Dermis blood vessel endothelial cell (primary cell): ENCODE measurements around the gene RMDN3. TPM values are rescaled to one million over a fixed set of nuclear protein-coding genes. Genes with fewer than 3 reads are reported as not detected.

Experiments used
- DNase-seq: peaks from one replicate; pipeline ENCODE4 v3.0.0; 2010
- total RNA-seq: library from RNA; depleted of rRNA; stranded (reverse); fragments of >200 nt; gene quantifications from 2 replicates; pipeline ENCODE4 v1.2.3, GENCODE V29; 2014

The RMDN3 gene
- total RNA-seq, 1 donor from 2014 or later, result 46.1 TPM

DNA sequence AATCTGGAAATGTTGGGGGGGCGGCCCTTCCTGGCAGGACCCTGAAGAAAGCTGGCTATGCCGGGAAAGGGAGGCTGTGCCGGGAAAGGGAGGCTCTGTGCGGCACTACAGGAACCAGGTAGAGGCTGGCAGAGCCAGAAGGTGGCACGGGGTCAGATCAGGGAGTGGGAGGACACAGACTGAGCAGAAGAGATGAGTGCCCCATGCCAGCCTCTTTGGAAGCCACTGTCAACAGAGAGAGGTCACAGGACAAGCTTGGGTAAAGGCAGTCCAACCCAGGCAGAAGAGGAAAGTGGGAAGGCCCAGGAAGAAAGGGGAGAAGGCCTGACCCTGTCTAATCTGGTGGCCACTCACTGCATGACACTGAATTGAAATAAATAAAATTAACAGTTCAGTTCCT is 16.2 kb upstream of the RMDN3 start:
- DNase-seq, result no peak

DNA sequence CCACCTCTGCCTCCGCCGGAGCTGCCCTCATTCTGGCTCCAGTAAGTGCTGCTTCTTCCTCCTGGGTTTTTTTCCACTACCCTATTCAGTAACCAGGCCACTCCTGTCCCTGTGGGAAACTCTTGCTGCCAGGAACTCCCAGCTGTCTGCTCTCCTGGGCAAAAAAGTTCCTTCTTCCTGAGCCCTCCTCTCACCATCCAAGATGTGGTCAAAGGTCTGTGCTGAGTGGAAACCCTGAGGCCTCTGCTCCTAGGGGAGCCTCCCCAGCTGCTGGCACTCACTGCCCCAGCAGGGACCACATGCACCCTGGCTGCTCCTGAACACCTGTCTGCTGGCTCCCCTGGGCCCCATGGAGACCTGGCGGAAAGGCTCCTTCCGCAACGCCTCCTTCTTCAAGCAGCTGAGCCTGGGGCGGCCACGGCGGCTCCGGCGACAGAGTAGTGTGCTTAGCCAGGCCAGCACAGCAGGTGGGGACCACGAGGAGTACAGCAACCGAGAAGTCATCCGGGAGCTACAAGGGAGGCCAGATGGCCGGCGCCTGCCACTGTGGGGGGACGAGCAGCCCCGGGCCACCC is 15.2 kb upstream of the RMDN3 start:
- DNase-seq, result peak; percentile 35

DNA sequence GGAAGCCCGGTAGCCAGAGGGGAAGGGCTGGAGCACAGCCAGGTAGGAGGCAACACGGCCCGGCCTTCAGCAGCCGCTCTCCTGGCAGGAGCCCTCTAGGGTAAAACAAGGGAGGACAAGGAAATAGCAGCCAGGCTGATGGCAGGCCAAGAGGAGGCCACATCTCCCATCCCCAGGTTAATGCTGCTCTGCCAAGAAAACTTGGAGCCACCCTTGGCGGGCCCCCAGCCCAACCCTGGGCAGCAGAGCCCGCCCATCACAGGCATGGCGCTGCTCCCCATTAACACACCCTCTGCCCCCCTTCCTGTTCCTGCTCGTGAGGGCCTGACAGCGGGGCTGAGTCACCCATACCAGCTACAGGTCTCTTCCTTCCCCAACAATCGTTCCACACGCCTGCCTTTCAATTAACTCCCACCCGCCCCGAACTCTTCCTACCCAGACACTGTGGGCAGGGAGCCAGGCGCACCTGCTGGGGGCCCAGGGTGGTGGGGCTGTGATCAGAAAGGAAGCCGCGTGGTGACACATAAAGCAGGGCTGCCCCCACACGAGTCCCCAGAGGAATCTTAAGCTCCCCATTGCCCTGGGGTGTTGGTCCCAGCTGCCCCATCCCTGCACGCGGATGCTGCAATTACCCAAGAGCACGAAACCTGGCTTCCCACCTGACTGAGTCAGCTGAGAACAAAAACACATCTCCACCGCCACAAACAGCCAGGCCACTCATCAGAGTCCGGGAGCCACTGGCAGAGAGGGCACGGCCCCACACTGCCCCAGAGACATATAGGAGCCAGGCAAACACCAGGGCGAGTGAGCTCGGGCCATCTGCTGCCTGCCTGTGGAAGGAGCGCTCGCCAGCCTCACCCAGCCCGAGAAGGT is 14.5 kb upstream of the RMDN3 start, which contains the start of gene C15orf62:
C15orf62 (plus strand) TSS at position 707 of the 873 bp plus-strand sequence. CDS start 516 bp downstream, outside the sequence.
- peak; percentile 77 for DNase-seq

GRCh38 chr15:40768521-40769273 is 13.6 kb upstream of the RMDN3 start:
- DNase-seq, result peak; percentile 45

- DNase-seq, result no peak
These were observed 12.9 kb upstream of the RMDN3 start for GRCh38 chr15:40767838-40768500.

DNA sequence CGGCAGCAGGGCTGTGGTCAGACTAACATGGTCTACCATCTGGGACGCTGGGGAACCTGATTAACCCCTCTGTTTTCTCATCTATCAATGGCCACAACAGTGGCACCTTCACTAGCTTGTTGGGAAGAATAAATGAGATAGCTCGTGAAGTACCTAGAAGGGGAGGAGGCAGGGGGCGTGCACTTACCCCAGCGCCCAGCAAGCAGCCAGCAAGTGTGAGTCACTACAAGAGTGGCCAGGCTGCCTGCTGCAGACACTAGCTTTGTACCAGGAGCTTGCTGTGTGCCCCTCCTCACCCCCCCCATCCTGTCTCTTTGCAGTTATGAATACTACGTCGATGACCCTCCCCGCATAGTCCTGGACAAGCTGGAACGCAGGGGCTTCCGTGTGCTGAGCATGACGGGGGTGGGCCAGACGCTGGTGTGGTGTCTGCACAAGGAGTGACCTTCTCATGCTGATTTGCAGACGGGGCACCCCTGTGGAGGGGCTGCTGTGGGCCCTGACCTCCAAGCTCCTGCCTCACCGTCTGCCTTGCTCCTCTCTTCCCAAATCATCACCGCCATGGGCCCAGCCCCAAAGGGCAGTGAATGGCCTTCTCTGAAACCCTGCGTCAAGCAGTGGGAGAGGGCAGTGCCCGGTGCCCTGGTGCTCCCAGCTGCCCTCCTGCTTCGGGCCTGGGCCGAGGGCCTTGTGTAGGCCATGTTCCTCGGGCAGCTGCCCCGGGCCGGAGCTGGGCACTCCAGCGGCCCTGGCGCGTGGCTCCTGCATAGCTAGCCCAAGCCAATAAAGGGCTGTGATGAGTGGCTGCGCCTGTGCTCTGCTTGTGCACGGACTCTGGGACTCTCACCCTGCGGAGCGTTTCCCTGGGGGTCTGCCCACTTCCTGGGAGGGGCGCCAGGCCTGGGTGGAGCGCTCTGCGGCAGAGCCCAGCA is 12.1 kb upstream of the RMDN3 start:
- DNase-seq, result peak; percentile 51

DNA sequence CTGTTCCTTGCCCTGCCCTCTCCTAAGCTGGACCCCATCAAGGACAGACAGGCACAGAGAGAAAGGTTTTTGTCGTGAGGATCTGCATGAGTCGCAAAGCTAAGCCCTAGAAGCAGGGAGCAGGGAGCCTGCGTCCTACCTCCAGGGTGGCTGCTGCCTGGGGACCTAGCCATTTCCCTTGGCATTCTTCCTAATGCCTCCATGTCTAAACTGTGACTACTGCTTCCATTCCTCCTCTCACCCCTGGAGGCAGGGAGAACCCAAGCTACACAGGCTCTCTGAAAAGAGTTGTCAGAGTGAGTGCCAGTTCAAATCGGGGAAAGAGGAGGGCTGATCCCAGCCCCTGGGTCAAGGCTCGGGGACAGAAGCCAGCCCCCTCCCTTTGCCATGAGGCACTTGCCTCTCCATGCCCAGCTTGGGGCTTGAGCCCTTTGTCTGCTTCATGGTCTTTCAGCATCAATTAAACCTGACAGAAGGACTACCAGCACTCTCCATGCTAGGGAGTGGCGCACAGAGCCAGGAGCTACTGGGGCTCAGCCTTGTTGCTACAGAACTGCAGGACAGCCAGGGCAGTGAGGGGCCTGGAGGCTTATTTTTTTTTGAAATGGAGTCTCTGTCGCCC is 11.3 kb upstream of the RMDN3 start:
- DNase-seq, result no peak

DNA sequence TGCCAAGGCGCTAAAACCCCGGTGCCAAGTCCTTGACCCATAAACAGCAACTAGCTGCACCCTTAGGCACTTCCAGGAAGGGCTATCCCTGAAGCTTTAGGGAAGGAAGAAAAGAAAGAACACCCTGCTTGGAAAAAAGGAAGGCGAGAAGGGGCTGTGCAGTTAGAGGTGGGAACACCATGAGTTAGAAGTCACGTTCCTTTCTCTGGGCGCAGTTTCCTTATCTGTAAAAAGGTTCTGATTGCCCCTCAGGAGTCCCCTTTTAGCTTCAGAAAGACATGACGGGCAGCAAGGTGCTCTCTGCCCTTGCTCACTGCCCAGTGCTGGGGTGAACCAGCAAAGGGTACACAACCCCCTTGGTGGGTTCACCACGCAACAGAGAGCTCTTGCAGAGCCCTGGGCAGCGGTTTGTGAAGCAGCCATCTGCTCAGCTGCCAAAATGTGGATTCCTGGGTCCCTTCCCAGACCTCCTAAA is 9.6 kb upstream of the RMDN3 start:
- DNase-seq, result no peak

DNA sequence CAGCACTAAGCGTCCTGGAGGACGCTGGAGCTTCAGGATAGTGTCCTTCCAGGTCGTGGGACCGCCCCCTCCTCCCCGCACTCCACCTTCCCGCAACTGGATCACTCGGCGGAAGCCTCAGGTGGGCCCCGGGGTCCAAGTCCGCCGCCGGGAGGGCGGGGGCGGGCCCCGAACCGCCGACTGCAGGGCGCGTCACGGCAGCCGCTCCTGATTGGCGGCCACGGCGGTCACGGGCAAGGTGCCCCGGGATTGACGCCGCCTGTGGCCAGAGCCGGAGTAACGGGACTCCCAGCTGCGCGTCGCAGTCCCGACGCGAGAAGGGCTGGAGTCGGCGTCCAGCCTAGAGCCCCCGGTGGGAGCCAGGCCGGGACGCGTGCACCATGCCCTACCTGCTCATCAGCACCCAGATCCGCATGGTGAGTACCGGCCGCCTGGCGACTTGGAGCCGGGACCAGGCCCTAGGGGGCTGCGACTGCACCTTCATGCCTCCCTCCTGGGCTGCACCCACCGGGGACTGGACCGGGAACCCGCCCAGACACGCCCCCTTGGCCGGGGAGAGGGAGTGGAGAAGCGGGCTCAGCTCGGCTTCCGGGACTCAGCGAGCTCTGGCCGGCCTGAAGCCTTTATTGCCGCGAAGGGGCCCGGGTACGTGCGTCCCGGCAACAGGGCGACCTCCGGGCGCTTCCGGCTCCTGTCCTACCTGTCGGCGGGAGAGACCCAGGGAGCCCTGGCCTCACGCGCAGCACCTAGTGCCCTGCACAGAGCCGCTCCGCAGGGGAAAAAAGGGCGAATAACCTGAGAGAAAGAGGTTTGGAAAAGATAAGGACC is 9.0 kb upstream of the RMDN3 start, which contains the start of gene GCHFR:
GCHFR (plus strand) TSS at position 268 of the 828 bp plus-strand sequence; CDS start at position 381, 113 bp downstream.
- peak; percentile 79 for DNase-seq

- DNase-seq, result peak; percentile 71
These were observed 8.1 kb upstream of the RMDN3 start for GRCh38 chr15:40762919-40763800.

DNA sequence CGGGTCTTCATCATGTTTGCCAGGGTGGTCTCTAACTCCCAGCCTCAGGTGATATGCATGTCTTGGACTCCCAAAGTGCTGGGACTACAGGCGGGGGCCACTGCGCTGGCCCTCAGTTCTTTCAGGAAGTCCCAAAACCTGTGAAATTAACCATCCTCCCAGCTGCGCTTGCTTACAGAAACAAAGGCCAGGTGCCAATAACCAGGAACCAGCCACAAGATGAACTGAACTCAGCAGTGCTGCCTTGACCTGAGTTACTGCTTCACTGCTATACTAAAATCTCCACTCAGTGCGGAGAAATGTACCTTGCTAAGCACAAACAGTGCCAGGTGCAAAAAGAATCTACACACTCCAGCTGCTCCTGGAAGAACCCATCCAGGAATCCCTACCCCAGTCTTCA is 4.9 kb upstream of the RMDN3 start:
- DNase-seq, result no peak

GRCh38 chr15:40756938-40757337 is 1.9 kb upstream of the RMDN3 start:
- DNase-seq, result no peak

- no peak for DNase-seq
These were observed 756 bp upstream of the RMDN3 start for GRCh38 chr15:40755812-40756208.

DNA sequence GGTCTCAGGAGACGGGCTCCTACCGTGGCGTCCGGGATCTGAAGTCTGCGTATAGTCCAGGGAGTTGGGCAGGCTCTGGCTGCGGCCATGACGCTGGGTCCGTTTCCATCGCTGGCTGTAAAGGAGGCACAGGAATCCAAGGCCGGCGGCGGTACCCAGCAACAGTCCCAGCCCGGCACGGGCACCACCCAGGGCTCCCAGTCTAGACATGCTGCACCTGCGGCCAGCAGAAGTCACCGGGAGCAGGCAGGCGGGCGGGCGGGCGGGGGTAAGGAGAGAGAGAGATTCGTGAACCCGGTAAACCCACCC is 526 bp downstream of the RMDN3 start:
- DNase-seq, result peak; percentile 54

DNA sequence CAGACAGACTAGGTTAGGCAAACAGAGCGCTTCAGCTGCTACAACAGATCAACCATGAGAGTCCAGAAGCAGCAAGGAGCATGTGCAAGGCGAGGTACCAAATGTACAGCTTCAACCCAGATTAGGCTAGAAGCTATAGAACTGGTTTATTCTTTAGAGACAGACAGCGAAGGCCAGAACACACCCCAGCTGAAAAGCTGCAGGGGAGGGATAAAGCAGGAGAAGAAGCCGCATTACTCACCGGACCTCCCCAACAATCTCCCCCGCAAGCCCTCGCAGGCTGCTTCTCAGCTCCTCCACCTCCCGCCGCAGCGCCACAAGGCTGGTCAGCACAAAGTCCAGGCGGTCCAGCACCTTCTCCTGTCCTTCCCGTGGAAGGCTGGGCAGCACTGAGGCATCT is 3.3 kb downstream of the RMDN3 start:
- no peak for DNase-seq

- DNase-seq, result no peak
These were observed 4.2 kb downstream of the RMDN3 start for GRCh38 chr15:40750885-40751284.

DNA sequence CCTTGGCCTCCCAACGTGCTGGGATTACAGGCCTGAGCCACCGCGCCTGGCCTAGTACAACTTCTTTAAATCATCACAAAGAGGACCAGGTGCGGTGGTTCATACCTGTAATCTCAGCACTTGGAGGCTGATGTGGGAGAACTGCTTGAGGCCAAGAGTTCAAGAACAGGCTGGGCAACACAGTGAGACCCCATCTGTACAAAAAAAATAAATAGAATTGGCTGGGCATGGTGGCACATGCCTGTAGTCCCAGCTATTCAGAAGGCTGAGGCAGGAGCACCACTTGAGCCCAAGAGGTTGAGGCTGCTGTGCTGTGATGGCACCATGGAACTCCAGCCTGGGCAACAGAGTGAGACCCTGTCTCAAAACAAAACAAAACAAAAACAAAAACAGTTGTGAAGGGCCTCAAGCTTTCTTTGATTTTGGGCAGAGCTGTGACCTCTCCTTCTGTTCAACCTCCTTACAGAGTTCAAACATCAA is 5.9 kb downstream of the RMDN3 start:
- no peak for DNase-seq

DNA sequence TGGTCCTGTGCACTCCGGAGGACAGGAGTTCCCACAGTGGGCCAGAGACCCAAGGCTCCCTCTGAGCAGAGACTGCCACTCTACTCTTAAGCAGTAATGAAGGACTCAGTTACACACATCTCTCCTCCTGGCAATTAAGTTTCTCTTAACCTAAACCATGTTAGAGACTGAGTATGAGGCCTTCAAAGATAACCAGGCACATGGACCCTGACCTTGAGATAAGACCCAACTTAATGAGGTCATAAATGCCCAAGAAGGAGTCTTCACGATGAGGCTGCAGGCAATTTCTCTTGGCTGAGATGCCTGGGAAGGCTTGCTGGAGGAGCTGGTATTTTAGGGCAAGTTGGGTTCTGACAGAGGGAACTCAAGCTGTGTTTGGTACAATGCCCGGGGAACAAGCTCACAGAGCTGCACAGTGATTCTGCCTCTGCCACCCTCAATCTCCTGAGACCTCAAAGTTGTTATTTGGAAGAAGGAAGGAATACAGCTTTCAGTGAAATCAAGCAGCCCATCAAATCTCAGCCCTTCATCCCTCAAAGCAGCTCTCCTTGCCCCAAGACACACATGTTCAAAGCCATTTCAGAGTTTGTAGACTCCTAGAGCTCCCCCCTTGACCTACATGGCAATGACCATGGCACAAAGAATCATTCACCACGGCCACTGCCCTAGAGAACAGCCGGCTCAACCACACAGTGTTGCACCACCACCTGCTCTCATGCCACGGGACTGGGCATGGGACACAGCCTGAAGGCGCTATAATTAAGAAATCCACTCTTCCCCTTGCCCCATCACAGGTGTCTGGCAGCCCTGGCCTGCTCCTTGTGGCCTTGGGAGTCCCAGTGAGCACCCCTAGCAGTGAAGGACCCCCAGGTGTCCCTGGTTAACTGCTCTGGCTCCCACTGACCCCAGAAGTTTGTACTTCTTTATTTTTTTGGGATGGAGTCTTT is 7.1 kb downstream of the RMDN3 start:
- DNase-seq, result no peak
